SK-MEL-5 (cell line): ENCODE results near the gene DENND5B. TPM values are rescaled to one million over a fixed set of nuclear protein-coding genes. Genes with fewer than 3 reads are reported as not detected.
"Not testable (repeated sequence)": the region's sequence is repeated elsewhere in the genome, so short reads cannot be mapped to it uniquely, and the experiment has no call there.

Source experiments
- DNase-seq: peaks from one replicate; pipeline ENCODE4 v3.0.0-alpha.2; 2016; ENCODE audit warnings: low read depth, low spot score
- in situ Hi-C: cut with HindIII; loops from 2 replicates; pipeline ENCODE4 v1.10.0; 2016; ENCODE audit warnings: low sequenced_read_pairs, high pct_unique_total_duplicates, low pct_unique_long_range_greater_than_20kb
- total RNA-seq: library from RNA; depleted of rRNA; stranded (reverse); fragments of >200 nt; shearing (Covaris generic); gene quantifications from 2 replicates; pipeline ENCODE4 v1.2.3, GENCODE V29; 2014

DENND5B gene
- total RNA-seq, 1 experiment from 2014 or later = 14.8 TPM

GRCh38 chr12:31460024-31460423 is 130.9 kb downstream of the DENND5B start:
- in situ Hi-C loops = no loop called here
- no peak for DNase-seq

GRCh38 chr12:31456562-31456961 is 134.4 kb downstream of the DENND5B start:
- in situ Hi-C loops = no loop called here
- DNase-seq = no peak

- no peak for DNase-seq
- in situ Hi-C loops = no loop called here
These were observed 146.2 kb downstream of the DENND5B start for GRCh38 chr12:31444736-31445135.

GRCh38 chr12:31440586-31440985 is 150.3 kb downstream of the DENND5B start:
- in situ Hi-C loops = no loop called here
- DNase-seq = no peak

- in situ Hi-C loops = no loop called here
- no peak for DNase-seq
These were observed 150.8 kb downstream of the DENND5B start for GRCh38 chr12:31440134-31440533.

GRCh38 chr12:31431721-31432240 is 159.2 kb downstream of the DENND5B start:
- in situ Hi-C loops = no loop called here
- no peak for DNase-seq

- in situ Hi-C loops = no loop called here
- no peak for DNase-seq
These were observed 167.5 kb downstream of the DENND5B start for GRCh38 chr12:31423405-31423804.

GRCh38 chr12:31412292-31412801 is 178.6 kb downstream of the DENND5B start:
- no peak for DNase-seq
- in situ Hi-C loops = no loop called here

GRCh38 chr12:31408763-31409162 is 182.2 kb downstream of the DENND5B start:
- no peak for DNase-seq
- in situ Hi-C loops = no loop called here

GRCh38 chr12:31407562-31407961 is 183.4 kb downstream of the DENND5B start:
- in situ Hi-C loops = no loop called here
- no peak for DNase-seq

GRCh38 chr12:31406345-31406744 is 184.6 kb downstream of the DENND5B start:
- in situ Hi-C loops = no loop called here

GRCh38 chr12:31405021-31405420 is 185.9 kb downstream of the DENND5B start:
- in situ Hi-C loops = no loop called here
- DNase-seq = no peak

More at GRCh38 chr12:31406345-31406744, 184.6 kb downstream of the DENND5B start:
- no peak for DNase-seq

- in situ Hi-C loops = not testable (repeated sequence)
- DNase-seq = peak; percentile 91
These were observed 187.8 kb downstream of the DENND5B start for GRCh38 chr12:31403099-31403607.

- DNase-seq = no peak
- in situ Hi-C loops = no loop called here
These were observed 197.9 kb downstream of the DENND5B start for GRCh38 chr12:31393004-31393550.

GRCh38 chr12:31390991-31391390 is 199.9 kb downstream of the DENND5B start:
- in situ Hi-C loops = no loop called here
- DNase-seq = no peak

- no peak for DNase-seq
- in situ Hi-C loops = no loop called here
These were observed 202.2 kb downstream of the DENND5B start for GRCh38 chr12:31388713-31389112.

- no peak for DNase-seq
- in situ Hi-C loops = no loop called here
These were observed 203.5 kb downstream of the DENND5B start for GRCh38 chr12:31387466-31387865.

GRCh38 chr12:31387011-31387410 is 203.9 kb downstream of the DENND5B start:
- in situ Hi-C loops = no loop called here
- DNase-seq = no peak

GRCh38 chr12:31386364-31386777 is 204.6 kb downstream of the DENND5B start:
- in situ Hi-C loops = no loop called here
- no peak for DNase-seq
